WTC11 (cell line): Measurements from ENCODE around the gene ZSWIM4. TPM values are rescaled to one million over a fixed set of nuclear protein-coding genes. Genes with fewer than 3 reads are reported as not detected.

Experiments used
- ATAC-seq: fragments of 200-7000 bp; cut with Tn5 transposase; 2 replicates; pipeline ENCODE4 v1.10.0; 2021; ENCODE audit warnings: mild to moderate bottlenecking, moderate library complexity
- CTCF ChIA-PET: fragments of 300-600 bp; sonication (Branson Sonifier 250); formaldehyde crosslinking; loops from one replicate; lab custom pipeline; 2021; ENCODE audit warnings: antibody characterized with exemption; lab: Charles Lee
- POLR2A ChIA-PET: fragments of 350-600 bp; sonication (Branson Sonifier 250); formaldehyde crosslinking; loops from one replicate; lab custom pipeline; 2021; ENCODE audit warnings: antibody characterized with exemption; lab: Charles Lee
- DNase-seq: peaks from one replicate; pipeline ENCODE4 v3.0.0; 2021; ENCODE audit warnings: low spot score
- H3K27ac Mint-ChIP-seq: 2 replicates; pipeline ENCODE4 v1.8.0; 2021; ENCODE audit warnings: mixed read lengths
- H3K27me3 Mint-ChIP-seq: 2 replicates; pipeline ENCODE4 v1.8.0; 2021; ENCODE audit warnings: low read depth, mild to moderate bottlenecking, moderate library complexity, mixed read lengths
- H3K36me3 Mint-ChIP-seq: 2 replicates; pipeline ENCODE4 v1.8.0; 2021; ENCODE audit warnings: mixed read lengths
- H3K4me1 Mint-ChIP-seq: 2 replicates; pipeline ENCODE4 v1.8.0; 2022; ENCODE audit warnings: mixed read lengths
- H3K4me3 Mint-ChIP-seq: 2 replicates; pipeline ENCODE4 v1.8.0; 2021; ENCODE audit warnings: mild to moderate bottlenecking, moderate library complexity, mixed read lengths
- H3K9me3 Mint-ChIP-seq: 2 replicates; pipeline ENCODE4 v1.8.0; 2021; ENCODE audit warnings: mixed read lengths
- CREM ChIP-seq: sonication (generic); formaldehyde crosslinking; IDR thresholded peaks from 2 replicates; pipeline ENCODE4 v1.8.1; 2022; ENCODE audit warnings: mild to moderate bottlenecking, missing genetic modification reagents, moderate library complexity
- GTF2I ChIP-seq: fragments of 250-450 bp; sonication (Bioruptor Pico); conservative IDR thresholded peaks from 2 replicates; pipeline ENCODE4 v1.4.0; 2021; ENCODE audit warnings: mild to moderate bottlenecking
- SMAD3 ChIP-seq: sonication (generic); formaldehyde crosslinking; IDR thresholded peaks from 2 replicates; pipeline ENCODE4 v1.8.0; 2022; ENCODE audit warnings: missing genetic modification reagents, mild to moderate bottlenecking, borderline replicate concordance
- ZBTB21 ChIP-seq: sonication (generic); formaldehyde crosslinking; IDR thresholded peaks from 2 replicates; pipeline ENCODE4 v1.8.1; 2023; ENCODE audit warnings: mild to moderate bottlenecking, missing genetic modification reagents, borderline replicate concordance
- ZNF263 ChIP-seq: sonication (generic); formaldehyde crosslinking; IDR thresholded peaks from 2 replicates; pipeline ENCODE4 v1.8.1; 2022; ENCODE audit warnings: low read depth, mild to moderate bottlenecking, moderate library complexity, missing genetic modification reagents
- ZNF671 ChIP-seq: fragments of 250-450 bp; sonication (Bioruptor Pico); IDR thresholded peaks from 2 replicates; pipeline ENCODE4 v1.8.0; 2021; ENCODE audit warnings: mild to moderate bottlenecking
- total RNA-seq: library from RNA; stranded (reverse); gene quantifications from 3 replicates; pipeline ENCODE4 v1.2.3, GENCODE V29; 2021
- TF ChIP-seq, protein P1 (sequence below): fragments of 250-450 bp; sonication (Bioruptor Pico); IDR thresholded peaks from 2 replicates; pipeline ENCODE4 v1.9.0; 2021; ENCODE audit warnings: mild to moderate bottlenecking
- TF ChIP-seq, protein P2 (sequence below): sonication (generic); formaldehyde crosslinking; IDR thresholded peaks from 2 replicates; pipeline ENCODE4 v1.8.1; 2023; ENCODE audit warnings: mild to moderate bottlenecking, missing genetic modification reagents, moderate library complexity
- TF ChIP-seq, protein P3 (sequence below): sonication (generic); formaldehyde crosslinking; IDR thresholded peaks from 2 replicates; pipeline ENCODE4 v1.8.0; 2022; ENCODE audit warnings: mild to moderate bottlenecking, missing genetic modification reagents
- TF ChIP-seq, protein P4 (sequence below): sonication (generic); formaldehyde crosslinking; IDR thresholded peaks from 2 replicates; pipeline ENCODE4 v1.8.0; 2023; ENCODE audit warnings: mild to moderate bottlenecking, missing genetic modification reagents
- TF ChIP-seq, protein P5 (sequence below): fragments of 250-450 bp; sonication (Bioruptor Pico); IDR thresholded peaks from 2 replicates; pipeline ENCODE4 v2.1.2; 2022; ENCODE audit warnings: mild to moderate bottlenecking, moderate library complexity
- TF ChIP-seq, protein P6 (sequence below): sonication (generic); formaldehyde crosslinking; IDR thresholded peaks from 2 replicates; pipeline ENCODE4 v1.8.0; 2022; ENCODE audit warnings: mild to moderate bottlenecking, missing genetic modification reagents
- TF ChIP-seq, protein P7 (sequence below): sonication (generic); formaldehyde crosslinking; IDR thresholded peaks from 2 replicates; pipeline ENCODE4 v1.8.0; 2022; ENCODE audit warnings: mild to moderate bottlenecking, missing genetic modification reagents

The ZSWIM4 gene
- total RNA-seq, 1 experiment from 2014 or later: 33.4 TPM

DNA sequence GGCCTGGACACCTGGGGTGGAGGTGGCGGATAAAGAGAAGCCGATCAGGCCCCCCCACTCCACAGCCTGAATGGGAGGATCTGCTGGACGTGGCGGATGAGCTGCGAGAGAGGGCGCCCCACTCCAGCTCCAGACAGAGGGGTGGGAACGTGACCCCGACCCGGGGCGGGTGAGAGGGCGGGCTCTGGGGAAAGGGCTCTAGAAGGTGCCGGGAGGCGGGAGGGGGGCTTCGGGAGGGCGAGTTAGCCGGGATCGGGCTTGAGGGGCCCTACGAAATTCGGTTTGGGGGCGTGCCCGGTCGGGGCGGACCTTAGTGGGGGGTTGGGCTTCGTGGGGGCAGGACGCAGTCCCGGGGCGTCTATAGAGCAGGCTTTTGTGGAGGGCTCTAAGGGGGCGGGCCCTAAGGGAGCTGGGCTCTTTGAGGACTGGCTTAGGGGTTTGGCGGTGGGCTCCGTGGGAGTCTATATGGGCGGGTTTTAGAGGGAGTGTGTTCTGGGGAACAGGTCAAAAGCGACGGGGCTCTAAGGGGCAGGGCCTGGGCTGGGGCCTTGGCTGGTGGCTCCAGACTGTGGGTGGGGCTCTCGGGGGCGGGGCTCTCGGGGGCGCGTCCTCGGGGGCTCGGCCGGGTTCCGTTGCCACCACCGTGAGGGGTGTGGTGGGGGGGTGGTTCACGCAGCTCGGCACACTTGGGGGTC lies 77.6 kb downstream of the ZSWIM4 start:
- POLR2A ChIA-PET: interaction anchor here (0.7 kb wide), 4 partner anchors 26 to 627 kb away, joined by 3 to 11 read pairs (median 6); no protein-coding TSS in a partner anchor
- Mint-ChIP-seq H3K27ac (no peak overlapping the region), H3K4me1 (peaks cover 7% of the 10 kb centered on the region), H3K27me3 (peaks cover 98% of the 10 kb centered on the region), H3K4me3 (peak overlapping the region; percentile 56), H3K36me3 (no peaks in the 10 kb centered on the region), H3K9me3 (no peaks in the 10 kb centered on the region)
- ATAC-seq: peak; percentile 97
- DNase-seq: peak; percentile 89
- CTCF ChIA-PET: interaction anchor here (0.5 to 2.6 kb wide), 30 partner anchors 9 to 907 kb away, joined by 3 to 27 read pairs (median 4); partner anchors contain the start of genes ASF1B, C19orf67, DCAF15 and MISP3
- no peak for TF ChIP-seq ZNF263 (CRISPR knock-in tag)
- TF ChIP-seq GTF2I (CRISPR knock-in tag): no peak
- TF ChIP-seq, protein P1, sequence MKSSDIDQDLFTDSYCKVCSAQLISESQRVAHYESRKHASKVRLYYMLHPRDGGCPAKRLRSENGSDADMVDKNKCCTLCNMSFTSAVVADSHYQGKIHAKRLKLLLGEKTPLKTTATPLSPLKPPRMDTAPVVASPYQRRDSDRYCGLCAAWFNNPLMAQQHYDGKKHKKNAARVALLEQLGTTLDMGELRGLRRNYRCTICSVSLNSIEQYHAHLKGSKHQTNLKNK: no peak
- TF ChIP-seq CREM (CRISPR knock-in tag): no peak
- TF ChIP-seq, protein P2, sequence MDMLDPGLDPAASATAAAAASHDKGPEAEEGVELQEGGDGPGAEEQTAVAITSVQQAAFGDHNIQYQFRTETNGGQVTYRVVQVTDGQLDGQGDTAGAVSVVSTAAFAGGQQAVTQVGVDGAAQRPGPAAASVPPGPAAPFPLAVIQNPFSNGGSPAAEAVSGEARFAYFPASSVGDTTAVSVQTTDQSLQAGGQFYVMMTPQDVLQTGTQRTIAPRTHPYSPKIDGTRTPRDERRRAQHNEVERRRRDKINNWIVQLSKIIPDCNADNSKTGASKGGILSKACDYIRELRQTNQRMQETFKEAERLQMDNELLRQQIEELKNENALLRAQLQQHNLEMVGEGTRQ (CRISPR knock-in tag): peak; percentile 31; the same call in 1 of the 2 replicates
- TF ChIP-seq, protein P3, sequence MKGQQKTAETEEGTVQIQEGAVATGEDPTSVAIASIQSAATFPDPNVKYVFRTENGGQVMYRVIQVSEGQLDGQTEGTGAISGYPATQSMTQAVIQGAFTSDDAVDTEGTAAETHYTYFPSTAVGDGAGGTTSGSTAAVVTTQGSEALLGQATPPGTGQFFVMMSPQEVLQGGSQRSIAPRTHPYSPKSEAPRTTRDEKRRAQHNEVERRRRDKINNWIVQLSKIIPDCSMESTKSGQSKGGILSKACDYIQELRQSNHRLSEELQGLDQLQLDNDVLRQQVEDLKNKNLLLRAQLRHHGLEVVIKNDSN (CRISPR knock-in tag): peak; percentile 34; the same call in 1 of the 2 replicates
- TF ChIP-seq SMAD3 (CRISPR knock-in tag): no peak
- TF ChIP-seq, protein P4, sequence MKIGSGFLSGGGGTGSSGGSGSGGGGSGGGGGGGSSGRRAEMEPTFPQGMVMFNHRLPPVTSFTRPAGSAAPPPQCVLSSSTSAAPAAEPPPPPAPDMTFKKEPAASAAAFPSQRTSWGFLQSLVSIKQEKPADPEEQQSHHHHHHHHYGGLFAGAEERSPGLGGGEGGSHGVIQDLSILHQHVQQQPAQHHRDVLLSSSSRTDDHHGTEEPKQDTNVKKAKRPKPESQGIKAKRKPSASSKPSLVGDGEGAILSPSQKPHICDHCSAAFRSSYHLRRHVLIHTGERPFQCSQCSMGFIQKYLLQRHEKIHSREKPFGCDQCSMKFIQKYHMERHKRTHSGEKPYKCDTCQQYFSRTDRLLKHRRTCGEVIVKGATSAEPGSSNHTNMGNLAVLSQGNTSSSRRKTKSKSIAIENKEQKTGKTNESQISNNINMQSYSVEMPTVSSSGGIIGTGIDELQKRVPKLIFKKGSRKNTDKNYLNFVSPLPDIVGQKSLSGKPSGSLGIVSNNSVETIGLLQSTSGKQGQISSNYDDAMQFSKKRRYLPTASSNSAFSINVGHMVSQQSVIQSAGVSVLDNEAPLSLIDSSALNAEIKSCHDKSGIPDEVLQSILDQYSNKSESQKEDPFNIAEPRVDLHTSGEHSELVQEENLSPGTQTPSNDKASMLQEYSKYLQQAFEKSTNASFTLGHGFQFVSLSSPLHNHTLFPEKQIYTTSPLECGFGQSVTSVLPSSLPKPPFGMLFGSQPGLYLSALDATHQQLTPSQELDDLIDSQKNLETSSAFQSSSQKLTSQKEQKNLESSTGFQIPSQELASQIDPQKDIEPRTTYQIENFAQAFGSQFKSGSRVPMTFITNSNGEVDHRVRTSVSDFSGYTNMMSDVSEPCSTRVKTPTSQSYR (CRISPR knock-in tag): peak; percentile 29; the same call in 1 of the 2 replicates
- TF ChIP-seq, protein P5, sequence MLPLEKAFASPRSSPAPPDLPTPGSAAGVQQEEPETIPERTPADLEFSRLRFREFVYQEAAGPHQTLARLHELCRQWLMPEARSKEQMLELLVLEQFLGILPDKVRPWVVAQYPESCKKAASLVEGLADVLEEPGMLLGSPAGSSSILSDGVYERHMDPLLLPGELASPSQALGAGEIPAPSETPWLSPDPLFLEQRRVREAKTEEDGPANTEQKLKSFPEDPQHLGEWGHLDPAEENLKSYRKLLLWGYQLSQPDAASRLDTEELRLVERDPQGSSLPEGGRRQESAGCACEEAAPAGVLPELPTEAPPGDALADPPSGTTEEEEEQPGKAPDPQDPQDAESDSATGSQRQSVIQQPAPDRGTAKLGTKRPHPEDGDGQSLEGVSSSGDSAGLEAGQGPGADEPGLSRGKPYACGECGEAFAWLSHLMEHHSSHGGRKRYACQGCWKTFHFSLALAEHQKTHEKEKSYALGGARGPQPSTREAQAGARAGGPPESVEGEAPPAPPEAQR (CRISPR knock-in tag): no peak
- TF ChIP-seq ZNF671 (CRISPR knock-in tag): no peak
- TF ChIP-seq, protein P6, sequence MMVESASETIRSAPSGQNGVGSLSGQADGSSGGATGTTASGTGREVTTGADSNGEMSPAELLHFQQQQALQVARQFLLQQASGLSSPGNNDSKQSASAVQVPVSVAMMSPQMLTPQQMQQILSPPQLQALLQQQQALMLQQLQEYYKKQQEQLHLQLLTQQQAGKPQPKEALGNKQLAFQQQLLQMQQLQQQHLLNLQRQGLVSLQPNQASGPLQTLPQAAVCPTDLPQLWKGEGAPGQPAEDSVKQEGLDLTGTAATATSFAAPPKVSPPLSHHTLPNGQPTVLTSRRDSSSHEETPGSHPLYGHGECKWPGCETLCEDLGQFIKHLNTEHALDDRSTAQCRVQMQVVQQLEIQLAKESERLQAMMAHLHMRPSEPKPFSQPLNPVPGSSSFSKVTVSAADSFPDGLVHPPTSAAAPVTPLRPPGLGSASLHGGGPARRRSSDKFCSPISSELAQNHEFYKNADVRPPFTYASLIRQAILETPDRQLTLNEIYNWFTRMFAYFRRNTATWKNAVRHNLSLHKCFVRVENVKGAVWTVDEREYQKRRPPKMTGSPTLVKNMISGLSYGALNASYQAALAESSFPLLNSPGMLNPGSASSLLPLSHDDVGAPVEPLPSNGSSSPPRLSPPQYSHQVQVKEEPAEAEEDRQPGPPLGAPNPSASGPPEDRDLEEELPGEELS (CRISPR knock-in tag): no peak
- no peak for TF ChIP-seq ZBTB21
- TF ChIP-seq, protein P7, sequence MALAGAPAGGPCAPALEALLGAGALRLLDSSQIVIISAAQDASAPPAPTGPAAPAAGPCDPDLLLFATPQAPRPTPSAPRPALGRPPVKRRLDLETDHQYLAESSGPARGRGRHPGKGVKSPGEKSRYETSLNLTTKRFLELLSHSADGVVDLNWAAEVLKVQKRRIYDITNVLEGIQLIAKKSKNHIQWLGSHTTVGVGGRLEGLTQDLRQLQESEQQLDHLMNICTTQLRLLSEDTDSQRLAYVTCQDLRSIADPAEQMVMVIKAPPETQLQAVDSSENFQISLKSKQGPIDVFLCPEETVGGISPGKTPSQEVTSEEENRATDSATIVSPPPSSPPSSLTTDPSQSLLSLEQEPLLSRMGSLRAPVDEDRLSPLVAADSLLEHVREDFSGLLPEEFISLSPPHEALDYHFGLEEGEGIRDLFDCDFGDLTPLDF (CRISPR knock-in tag): no peak
